Panc1 (cell line): ENCODE measurements around the gene OPN1LW. TPM values are rescaled to one million over a fixed set of nuclear protein-coding genes. Genes with fewer than 3 reads are reported as not detected.

Experiments
- ATAC-seq: fragments of 200-7000 bp; cut with Tn5 transposase; 2 replicates; pipeline ENCODE4 v1.9.1; 2020; ENCODE audit warnings: mild to moderate bottlenecking, moderate library complexity
- BruUV-seq: library from RNA; stranded (reverse); fragments of 400-500 nt; replicated peaks from 2 replicates; lab custom pipeline; 2021; lab: Mats Ljungman, UMichigan
- CTCF ChIA-PET: fragments of 300-600 bp; sonication (Branson Sonifier 250); formaldehyde crosslinking; loops from one replicate; lab custom pipeline; 2022; ENCODE audit warnings: antibody characterized with exemption; lab: Charles Lee
- POLR2A ChIA-PET: fragments of 300-600 bp; sonication (Branson Sonifier 250); formaldehyde crosslinking; loops from one replicate; lab custom pipeline; 2022; ENCODE audit warnings: antibody characterized with exemption; lab: Charles Lee
- DNase-seq: peaks from one replicate; pipeline ENCODE4 v3.0.0-alpha.2; 2010; ENCODE audit warnings: low read depth, low spot score
- H3K27ac ChIP-seq: 2 replicates; pipeline ENCODE4 v1.5.1; 2011; ENCODE audit warnings: mild to moderate bottlenecking, low read length, inconsistent platforms
- H3K27me3 ChIP-seq: fragments of 200-500 bp; sonication (Bioruptor generic); 2 replicates; pipeline ENCODE4 v1.6.0; 2014; ENCODE audit warnings: low read length, inconsistent platforms; ENCODE audit not compliant: control insufficient read depth, insufficient read depth
- H3K36me3 ChIP-seq: fragments of 200-500 bp; sonication (Bioruptor generic); 2 replicates; pipeline ENCODE4 v1.5.1; 2014; ENCODE audit warnings: inconsistent platforms, mild to moderate bottlenecking, low read length, moderate library complexity; ENCODE audit not compliant: control insufficient read depth, insufficient read depth
- H3K4me1 ChIP-seq: 2 replicates; pipeline ENCODE4 v1.5.1; 2011; ENCODE audit warnings: inconsistent platforms, mild to moderate bottlenecking, low read length, moderate library complexity; ENCODE audit not compliant: control insufficient read depth, insufficient read depth
- H3K4me3 ChIP-seq, 2 experiments: 2 replicates each; pipeline ENCODE4 v1.5.1; 2011 to 2012; ENCODE audit warnings: low read depth in 2 of 2, low read length in 2 of 2, mild to moderate bottlenecking in 2 of 2, inconsistent platforms in 1 of 2, moderate library complexity in 1 of 2
- H3K9me3 ChIP-seq: fragments of 200-500 bp; sonication (Bioruptor generic); 2 replicates; pipeline ENCODE4 v1.5.1; 2014; ENCODE audit warnings: low read depth, mild to moderate bottlenecking, inconsistent platforms, low read length, moderate library complexity; ENCODE audit not compliant: control insufficient read depth, insufficient read depth
- POLR2AphosphoS5 ChIP-seq: IDR thresholded peaks from 2 replicates; pipeline ENCODE4 v1.6.1; 2012; ENCODE audit warnings: mild to moderate bottlenecking, low read depth, low read length, moderate library complexity
- SIN3A ChIP-seq: IDR thresholded peaks from 2 replicates; pipeline ENCODE4 v1.6.1; 2012; ENCODE audit warnings: low read depth, mild to moderate bottlenecking, low read length, moderate library complexity, borderline replicate concordance; ENCODE audit not compliant: insufficient read depth
- TCF7L2 ChIP-seq: IDR thresholded peaks from 2 replicates; pipeline ENCODE4 v1.6.1; 2011; ENCODE audit warnings: mild to moderate bottlenecking, low read depth, low read length, inconsistent platforms
- in situ Hi-C: cut with HindIII; loops from 2 replicates; pipeline ENCODE4 v1.10.0; 2016; ENCODE audit warnings: low sequenced_read_pairs, low pct_unique_long_range_greater_than_20kb
- intact Hi-C: fragments of 100-400 bp; cut with micrococcal nuclease; formaldehyde crosslinking; loops from one replicate; pipeline ENCODE4 v1.10.0; 2022; ENCODE audit not compliant: unreplicated experiment
- total RNA-seq: library from RNA; stranded (reverse); gene quantifications from one replicate; pipeline ENCODE4 v1.2.1, GENCODE V29; 2021; ENCODE audit not compliant: unreplicated experiment
- TF ChIP-seq, protein P1 (sequence below), 2 experiments: IDR thresholded peaks; 2 replicates each; pipeline ENCODE4 v1.6.1; 2011 to 2012; ENCODE audit warnings: low read depth in 2 of 2, control low read depth in 1 of 2, low read length in 1 of 2, mild to moderate bottlenecking in 1 of 2, moderate library complexity in 1 of 2; ENCODE audit not compliant: insufficient read depth in 1 of 2
- TF ChIP-seq, protein P2 (sequence below): fragments of 450-650 bp; IDR thresholded peaks from 2 replicates; pipeline ENCODE4 v1.5.1; 2017; ENCODE audit warnings: mild to moderate bottlenecking

OPN1LW gene
- total RNA-seq, 1 experiment from 2014 or later, result not detected

GRCh38 chrX:154125391-154126040 is 18.5 kb upstream of the OPN1LW start:
- Histone ChIP-seq H3K4me1 (peaks cover 2% of the 10 kb centered on the region; the same call in 1 of the 2 replicates), H3K27ac (no peak overlapping the region), H3K36me3 (no peaks in the 10 kb centered on the region), H3K4me3 (no peak overlapping the region), H3K9me3 (no peaks in the 10 kb centered on the region), H3K27me3 (no peaks in the 10 kb centered on the region)
- ChIA-PET POLR2A (interaction anchor here (0.7 kb wide), 1 partner anchor 84 kb away, joined by 3 read pairs; no protein-coding TSS in a partner anchor), CTCF (no interaction called here)
- BruUV-seq, result no TSS peak
- TF ChIP-seq TCF7L2 (no peak), SIN3A (no peak), POLR2AphosphoS5 (no peak)
- TF ChIP-seq, protein P1, sequence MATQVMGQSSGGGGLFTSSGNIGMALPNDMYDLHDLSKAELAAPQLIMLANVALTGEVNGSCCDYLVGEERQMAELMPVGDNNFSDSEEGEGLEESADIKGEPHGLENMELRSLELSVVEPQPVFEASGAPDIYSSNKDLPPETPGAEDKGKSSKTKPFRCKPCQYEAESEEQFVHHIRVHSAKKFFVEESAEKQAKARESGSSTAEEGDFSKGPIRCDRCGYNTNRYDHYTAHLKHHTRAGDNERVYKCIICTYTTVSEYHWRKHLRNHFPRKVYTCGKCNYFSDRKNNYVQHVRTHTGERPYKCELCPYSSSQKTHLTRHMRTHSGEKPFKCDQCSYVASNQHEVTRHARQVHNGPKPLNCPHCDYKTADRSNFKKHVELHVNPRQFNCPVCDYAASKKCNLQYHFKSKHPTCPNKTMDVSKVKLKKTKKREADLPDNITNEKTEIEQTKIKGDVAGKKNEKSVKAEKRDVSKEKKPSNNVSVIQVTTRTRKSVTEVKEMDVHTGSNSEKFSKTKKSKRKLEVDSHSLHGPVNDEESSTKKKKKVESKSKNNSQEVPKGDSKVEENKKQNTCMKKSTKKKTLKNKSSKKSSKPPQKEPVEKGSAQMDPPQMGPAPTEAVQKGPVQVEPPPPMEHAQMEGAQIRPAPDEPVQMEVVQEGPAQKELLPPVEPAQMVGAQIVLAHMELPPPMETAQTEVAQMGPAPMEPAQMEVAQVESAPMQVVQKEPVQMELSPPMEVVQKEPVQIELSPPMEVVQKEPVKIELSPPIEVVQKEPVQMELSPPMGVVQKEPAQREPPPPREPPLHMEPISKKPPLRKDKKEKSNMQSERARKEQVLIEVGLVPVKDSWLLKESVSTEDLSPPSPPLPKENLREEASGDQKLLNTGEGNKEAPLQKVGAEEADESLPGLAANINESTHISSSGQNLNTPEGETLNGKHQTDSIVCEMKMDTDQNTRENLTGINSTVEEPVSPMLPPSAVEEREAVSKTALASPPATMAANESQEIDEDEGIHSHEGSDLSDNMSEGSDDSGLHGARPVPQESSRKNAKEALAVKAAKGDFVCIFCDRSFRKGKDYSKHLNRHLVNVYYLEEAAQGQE (IDR thresholded peaks at IDR 0.05; ENCODE audit: insufficient read depth in 1 of 2, low read depth in 2 of 2, low read length in 1 of 2), result no peak
- TF ChIP-seq, protein P2, sequence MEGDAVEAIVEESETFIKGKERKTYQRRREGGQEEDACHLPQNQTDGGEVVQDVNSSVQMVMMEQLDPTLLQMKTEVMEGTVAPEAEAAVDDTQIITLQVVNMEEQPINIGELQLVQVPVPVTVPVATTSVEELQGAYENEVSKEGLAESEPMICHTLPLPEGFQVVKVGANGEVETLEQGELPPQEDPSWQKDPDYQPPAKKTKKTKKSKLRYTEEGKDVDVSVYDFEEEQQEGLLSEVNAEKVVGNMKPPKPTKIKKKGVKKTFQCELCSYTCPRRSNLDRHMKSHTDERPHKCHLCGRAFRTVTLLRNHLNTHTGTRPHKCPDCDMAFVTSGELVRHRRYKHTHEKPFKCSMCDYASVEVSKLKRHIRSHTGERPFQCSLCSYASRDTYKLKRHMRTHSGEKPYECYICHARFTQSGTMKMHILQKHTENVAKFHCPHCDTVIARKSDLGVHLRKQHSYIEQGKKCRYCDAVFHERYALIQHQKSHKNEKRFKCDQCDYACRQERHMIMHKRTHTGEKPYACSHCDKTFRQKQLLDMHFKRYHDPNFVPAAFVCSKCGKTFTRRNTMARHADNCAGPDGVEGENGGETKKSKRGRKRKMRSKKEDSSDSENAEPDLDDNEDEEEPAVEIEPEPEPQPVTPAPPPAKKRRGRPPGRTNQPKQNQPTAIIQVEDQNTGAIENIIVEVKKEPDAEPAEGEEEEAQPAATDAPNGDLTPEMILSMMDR, result no peak
- ATAC-seq (no peak), DNase-seq (no peak)
- intact Hi-C loops (no loop called here), in situ Hi-C loops (no loop called here)

GRCh38 chrX:154126101-154126500 is 17.9 kb upstream of the OPN1LW start:
- Histone ChIP-seq H3K27me3 (no peaks in the 10 kb centered on the region), H3K4me3 (no peak overlapping the region), H3K9me3 (no peaks in the 10 kb centered on the region), H3K27ac (no peak overlapping the region), H3K4me1 (peaks cover 2% of the 10 kb centered on the region; the same call in 1 of the 2 replicates), H3K36me3 (no peaks in the 10 kb centered on the region)
- intact Hi-C loops (no loop called here), in situ Hi-C loops (no loop called here)
- no peak for DNase-seq
- no peak for ATAC-seq
- POLR2A ChIA-PET, result no interaction called here
- CTCF ChIA-PET, result no interaction called here
- TF ChIP-seq, protein P2, result no peak
- no peak for TF ChIP-seq TCF7L2
- TF ChIP-seq, protein P1 (IDR thresholded peaks at IDR 0.05; ENCODE audit: insufficient read depth in 1 of 2, low read depth in 2 of 2, low read length in 1 of 2), result no peak
- BruUV-seq, result no TSS peak
